ENCODE data around the gene CHSY1.

GRCh38 chr15:101295607-101296161 is 43.8 kb upstream of the CHSY1 start:
- TF ChIP-seq CTCF (IDR thresholded peaks at IDR 0.05) (no peak), USF2 (CRISPR knock-in tag; IDR thresholded peaks at IDR 0.05) (no peak), ATF2 (CRISPR knock-in tag; IDR thresholded peaks at IDR 0.05; ENCODE audit: borderline replicate concordance, low read depth) (no peak), ZNF396 (CRISPR knock-in tag; IDR thresholded peaks at IDR 0.05; ENCODE audit: borderline replicate concordance) (no peak), FOXP4 (CRISPR knock-in tag; IDR thresholded peaks at IDR 0.05) (no peak), NFE2L1 (CRISPR knock-in tag; IDR thresholded peaks at IDR 0.05) (no peak), ZNF121 (CRISPR knock-in tag; IDR thresholded peaks at IDR 0.05) (no peak)

Data from WTC11 (cell line).